Sigmoid colon (tissue), 4 donors: ENCODE measurements around the gene GOLGA3.

Source experiments
- CTCF ChIP-seq, 4 experiments: fragments of 450-650 bp in 3 of 4; fragments of 200-600 bp in 1 of 4; IDR thresholded peaks; one replicate each; pipeline ENCODE4 v1.5.1; 2016 to 2019; ENCODE audit warnings: antibody characterized with exemption in 4 of 4, mild to moderate bottlenecking in 3 of 4, moderate library complexity in 2 of 4
- EP300 ChIP-seq, 4 donors: sonication (generic); formaldehyde crosslinking; IDR thresholded peaks; one replicate each; pipeline ENCODE4 v1.6.1; 2017; ENCODE audit warnings: antibody characterized with exemption in 4 of 4

GRCh38 chr12:132741620-132742019 is 87.0 kb downstream of the GOLGA3 start:
- TF ChIP-seq CTCF (IDR thresholded peaks at IDR 0.05): no peak
- TF ChIP-seq EP300 (IDR thresholded peaks at IDR 0.05): no peak
